PC-3 (cell line): ENCODE data around the gene CAPN12. TPM values are rescaled to one million over a fixed set of nuclear protein-coding genes. Genes with fewer than 3 reads are reported as not detected.
"Not testable (repeated sequence)": the region's sequence is repeated elsewhere in the genome, so short reads cannot be mapped to it uniquely, and the experiment has no call there.

Experiments
- ATAC-seq: fragments of 200-7000 bp; cut with Tn5 transposase; 2 replicates; pipeline ENCODE4 v1.9.1; 2020; ENCODE audit warnings: mild to moderate bottlenecking, moderate library complexity
- BruUV-seq: library from RNA; stranded (reverse); fragments of 400-500 nt; replicated peaks from 2 replicates; lab custom pipeline; 2021; lab: Mats Ljungman, UMichigan
- CTCF ChIA-PET: fragments of 300-600 bp; sonication (Branson Sonifier 250); formaldehyde crosslinking; loops from one replicate; lab custom pipeline; 2022; ENCODE audit warnings: antibody characterized with exemption; lab: Charles Lee
- POLR2A ChIA-PET: fragments of 300-600 bp; sonication (Branson Sonifier 250); formaldehyde crosslinking; loops from one replicate; lab custom pipeline; 2022; ENCODE audit warnings: antibody characterized with exemption; ENCODE audit not compliant: unreplicated experiment; lab: Charles Lee
- DNase-seq: peaks from one replicate; pipeline ENCODE4 v3.0.0-alpha.2; 2015
- H2AFZ ChIP-seq: fragments of 300-600 bp; sonication (generic); 2 replicates; pipeline ENCODE4 v1.6.0; 2016; ENCODE audit warnings: antibody characterized with exemption, low read length
- H3F3A ChIP-seq: fragments of 300-600 bp; sonication (generic); one replicate; pipeline ENCODE4 v1.6.0; 2017; ENCODE audit warnings: antibody characterized with exemption, low read length, control low read depth, mild to moderate bottlenecking; ENCODE audit not compliant: unreplicated experiment
- H3K27ac ChIP-seq: fragments of 300-600 bp; sonication (generic); 2 replicates; pipeline ENCODE4 v1.5.1; 2016; ENCODE audit warnings: mild to moderate bottlenecking, low read length
- H3K27me3 ChIP-seq: fragments of 300-600 bp; sonication (generic); 2 replicates; pipeline ENCODE4 v1.6.1; 2016; ENCODE audit warnings: low read length, mixed read lengths
- H3K36me3 ChIP-seq: fragments of 300-600 bp; sonication (generic); 2 replicates; pipeline ENCODE4 v1.6.1; 2016; ENCODE audit warnings: low read depth, mixed run types, low read length, mixed read lengths
- H3K4me1 ChIP-seq: fragments of 300-600 bp; sonication (generic); 2 replicates; pipeline ENCODE4 v1.5.1; 2016; ENCODE audit warnings: low read length; ENCODE audit not compliant: insufficient read depth
- H3K4me2 ChIP-seq: fragments of 300-600 bp; sonication (generic); 2 replicates; pipeline ENCODE4 v1.6.0; 2016; ENCODE audit warnings: low read length
- H3K4me3 ChIP-seq: fragments of 300-600 bp; sonication (generic); 2 replicates; pipeline ENCODE4 v1.5.1; 2016; ENCODE audit warnings: mild to moderate bottlenecking, low read length, mixed read lengths
- H3K79me2 ChIP-seq: fragments of 300-600 bp; sonication (generic); 2 replicates; pipeline ENCODE4 v1.6.1; 2017; ENCODE audit warnings: low read length, mixed read lengths
- H3K9ac ChIP-seq: fragments of 300-600 bp; sonication (generic); 2 replicates; pipeline ENCODE4 v1.6.0; 2016; ENCODE audit warnings: mild to moderate bottlenecking, low read length
- H3K9me2 ChIP-seq: fragments of 300-600 bp; sonication (generic); replicated peaks from 2 replicates; pipeline ENCODE4 v1.6.1; 2016; ENCODE audit warnings: mixed run types, low read length, mixed read lengths
- H3K9me3 ChIP-seq: fragments of 300-600 bp; sonication (generic); 2 replicates; pipeline ENCODE4 v1.6.1; 2016; ENCODE audit warnings: low read length, mixed read lengths
- H4K20me1 ChIP-seq: fragments of 300-600 bp; sonication (generic); 2 replicates; pipeline ENCODE4 v1.6.1; 2016; ENCODE audit warnings: low read length, mixed read lengths
- CTCF ChIP-seq: fragments of 300-600 bp; sonication (generic); conservative IDR thresholded peaks from 2 replicates; pipeline ENCODE4 v1.5.1; 2017; ENCODE audit warnings: antibody characterized with exemption, low read depth, mild to moderate bottlenecking, low read length
- EZH2 ChIP-seq: fragments of 300-600 bp; sonication (generic); IDR thresholded peaks from one replicate; pipeline ENCODE4 v1.6.1; 2017; ENCODE audit warnings: antibody characterized with exemption, mild to moderate bottlenecking, low read length; ENCODE audit not compliant: unreplicated experiment
- EZH2phosphoT487 ChIP-seq: fragments of 300-600 bp; sonication (generic); IDR thresholded peaks from 2 replicates; pipeline ENCODE4 v1.6.1; 2018; ENCODE audit warnings: mild to moderate bottlenecking, antibody characterized with exemption, low read length, borderline replicate concordance
- intact Hi-C: fragments of 100-400 bp; cut with micrococcal nuclease; formaldehyde crosslinking; loops from 2 replicates; pipeline ENCODE4 v1.9.0; 2023
- total RNA-seq: library from RNA; depleted of rRNA; stranded (reverse); fragments of >200 nt; gene quantifications from 2 replicates; pipeline ENCODE4 v1.2.3, GENCODE V29; 2014

Gene CAPN12
- total RNA-seq, 1 experiment from 2014 or later, result 3.8 TPM

- H3K4me3 ChIP-seq, result no peak overlapping the region
- H3K9ac ChIP-seq, result no peak overlapping the region
- H3K4me1 ChIP-seq, result no peaks in the 10 kb centered on the region
- H3F3A ChIP-seq, result no peaks in the 10 kb centered on the region
- ATAC-seq (no peak), DNase-seq (no peak)
- no peaks in the 10 kb centered on the region for H3K27me3 ChIP-seq
- no peaks in the 10 kb centered on the region for H4K20me1 ChIP-seq
- no peaks in the 10 kb centered on the region for H3K36me3 ChIP-seq
- POLR2A ChIA-PET, result no interaction called here
- intact Hi-C loops, result no loop called here
- H2AFZ ChIP-seq, result no peak overlapping the region
- no peak for TF ChIP-seq CTCF
- TF ChIP-seq EZH2phosphoT487, result no peak
- TF ChIP-seq EZH2, result no peak
- H3K79me2 ChIP-seq, result no peaks in the 10 kb centered on the region
- BruUV-seq, result no TSS peak
- CTCF ChIA-PET, result no interaction called here
- H3K27ac ChIP-seq, result no peak overlapping the region
- H3K9me2 ChIP-seq, result no peaks in the 10 kb centered on the region
- no peaks in the 10 kb centered on the region for H3K9me3 ChIP-seq
- no peak overlapping the region for H3K4me2 ChIP-seq
These were observed 30.1 kb upstream of the CAPN12 start for GRCh38 chr19:38774181-38774950.

GRCh38 chr19:38773469-38774177 is 29.3 kb upstream of the CAPN12 start, which contains the start of gene LGALS7:
Gene LGALS7, minus strand, starts transcription at chr19:38773517. Its CDS starts 25 bp downstream, at chr19:38773492.
- H3K4me1 ChIP-seq, result no peaks in the 10 kb centered on the region
- H2AFZ ChIP-seq, result no peak within 1 kb of the TSS
- H3K79me2 ChIP-seq, result no peaks in the 10 kb centered on the region
- no peaks in the 10 kb centered on the region for H3K36me3 ChIP-seq
- ATAC-seq, result no peak
- no peaks in the 10 kb centered on the region for H3K9me3 ChIP-seq
- no peak within 1 kb of the TSS for H3K27ac ChIP-seq
- H3K27me3 ChIP-seq, result no peaks in the 10 kb centered on the region
- no peak within 1 kb of the TSS for H3K4me3 ChIP-seq
- POLR2A ChIA-PET, result no interaction called here
- intact Hi-C loops, result no loop called here
- no peak within 1 kb of the TSS for H3K9ac ChIP-seq
- no peaks in the 10 kb centered on the region for H4K20me1 ChIP-seq
- H3K9me2 ChIP-seq, result no peaks in the 10 kb centered on the region
- CTCF ChIA-PET, result no interaction called here
- BruUV-seq, result no TSS peak
- TF ChIP-seq EZH2phosphoT487 (no peak), EZH2 (no peak), CTCF (no peak)
- no peaks in the 10 kb centered on the region for H3F3A ChIP-seq
- no peak for DNase-seq
- no peak within 1 kb of the TSS for H3K4me2 ChIP-seq

GRCh38 chr19:38771569-38771968 is 27.3 kb upstream of the CAPN12 start:
- DNase-seq, H3K4me2 ChIP-seq, H3F3A ChIP-seq, BruUV-seq, H3K4me3 ChIP-seq, H3K27ac ChIP-seq, H3K9me3 ChIP-seq, CTCF ChIA-PET, H3K4me1 ChIP-seq, H3K36me3 ChIP-seq, H3K79me2 ChIP-seq, ATAC-seq, H3K27me3 ChIP-seq, H3K9me2 ChIP-seq, H3K9ac ChIP-seq, POLR2A ChIA-PET, H4K20me1 ChIP-seq, intact Hi-C loops, H2AFZ ChIP-seq: not testable (repeated sequence)

GRCh38 chr19:38770949-38771275 is 26.6 kb upstream of the CAPN12 start:
- intact Hi-C loops, H3K9me2 ChIP-seq, H4K20me1 ChIP-seq, H3K36me3 ChIP-seq, BruUV-seq, POLR2A ChIA-PET, H3K9me3 ChIP-seq, H3K4me3 ChIP-seq, H3K9ac ChIP-seq, H3K4me2 ChIP-seq, H3K4me1 ChIP-seq, H3K27ac ChIP-seq, H2AFZ ChIP-seq, H3K27me3 ChIP-seq, CTCF ChIA-PET, DNase-seq, H3K79me2 ChIP-seq, H3F3A ChIP-seq: not testable (repeated sequence)
- ATAC-seq, result 0 out of 2 replicates have a peak, but pooled peaks have one; percentile 29
